GM20000 (cell line): Measurements from ENCODE around the gene CLSTN2.

Experiments
- DNase-seq: peaks from one replicate; pipeline ENCODE4 v3.0.0; 2012; ENCODE audit warnings: low spot score
- CTCF ChIP-seq: IDR thresholded peaks from 2 replicates; pipeline ENCODE4 v1.5.1; 2012; ENCODE audit warnings: mild to moderate bottlenecking, control low read depth; ENCODE audit errors: extremely low read depth, missing control alignments

Gene CLSTN2

GRCh38 chr3:140162551-140162950 is 227.6 kb downstream of the CLSTN2 start:
- no peak for DNase-seq
- no peak for TF ChIP-seq CTCF

- no peak for TF ChIP-seq CTCF
- no peak for DNase-seq
These were observed 228.3 kb downstream of the CLSTN2 start for GRCh38 chr3:140163159-140163763.

GRCh38 chr3:140164156-140164555 is 229.2 kb downstream of the CLSTN2 start:
- no peak for DNase-seq
- no peak for TF ChIP-seq CTCF

- no peak for DNase-seq
- no peak for TF ChIP-seq CTCF
These were observed 230.1 kb downstream of the CLSTN2 start for GRCh38 chr3:140164922-140165590.

GRCh38 chr3:140165781-140166180 is 230.8 kb downstream of the CLSTN2 start:
- no peak for TF ChIP-seq CTCF
- no peak for DNase-seq

- DNase-seq: no peak
- TF ChIP-seq CTCF: no peak
These were observed 232.0 kb downstream of the CLSTN2 start for GRCh38 chr3:140166861-140167599.
